Fibroblast of lung (primary cell): ENCODE results near the gene ZNF516.

Source experiments
- CTCF ChIP-seq, 2 donors: IDR thresholded peaks in 1 of 2; conservative IDR thresholded peaks in 1 of 2; 1 replicate in 1 of 2; 2 replicates in 1 of 2; pipeline ENCODE4 v1.5.1; 2011 to 2012; ENCODE audit warnings: low read length in 2 of 2, control low read depth in 1 of 2, inconsistent platforms in 1 of 2, low read depth in 1 of 2, mild to moderate bottlenecking in 1 of 2
- EZH2 ChIP-seq: IDR thresholded peaks from 2 replicates; pipeline ENCODE4 v1.5.1; 2012; ENCODE audit warnings: low read length, control low read depth, mild to moderate bottlenecking; ENCODE audit errors: missing control alignments

GRCh38 chr18:76426737-76427305 lies 68.2 kb downstream of the ZNF516 start:
- TF ChIP-seq CTCF (conservative IDR thresholded peaks at IDR 0.05 in 1 of 2, IDR thresholded peaks at IDR 0.05 in 1 of 2; ENCODE audit: low read depth in 1 of 2, low read length in 2 of 2) (peak; percentile 63 to 91), EZH2 (no peak)
